K562 (cell line): ENCODE results near the gene TYRO3. TPM values are rescaled to one million over a fixed set of nuclear protein-coding genes. Genes with fewer than 3 reads are reported as not detected.

ENCODE experiments used
- ADNP ChIP-seq: fragments of 200-800 bp; sonication (Bioruptor generic); IDR thresholded peaks from 2 replicates; pipeline ENCODE4 v1.6.1; 2016; ENCODE audit warnings: missing genetic modification characterization, missing compliant biosample characterization
- BCOR ChIP-seq: fragments of 450-650 bp; IDR thresholded peaks from 2 replicates; pipeline ENCODE4 v1.6.1; 2016
- DIDO1 ChIP-seq: fragments of 450-650 bp; IDR thresholded peaks from 2 replicates; pipeline ENCODE4 v1.6.1; 2016; ENCODE audit warnings: low read depth, missing biosample characterization, missing genetic modification characterization
- MLLT1 ChIP-seq, 2 experiments: fragments of 450-650 bp; IDR thresholded peaks; 2 replicates each; pipeline ENCODE4 v1.6.1; 2016
- MTA2 ChIP-seq: fragments of 450-650 bp; IDR thresholded peaks from 2 replicates; pipeline ENCODE4 v1.6.1; 2016; ENCODE audit warnings: low read depth
- NFRKB ChIP-seq: fragments of 450-650 bp; IDR thresholded peaks from 2 replicates; pipeline ENCODE4 v1.6.1; 2016; ENCODE audit warnings: low read depth
- PHB ChIP-seq: fragments of 250-450 bp; sonication (Bioruptor Pico); IDR thresholded peaks from 2 replicates; pipeline ENCODE4 v1.5.0; 2021
- POLR2B ChIP-seq: fragments of 450-650 bp; IDR thresholded peaks from 2 replicates; pipeline ENCODE4 v1.6.1; 2018; ENCODE audit warnings: low read depth; ENCODE audit not compliant: partially characterized antibody
- PPARD ChIP-seq: fragments of 250-450 bp; sonication (Bioruptor Pico); IDR thresholded peaks from 2 replicates; pipeline ENCODE4 v1.8.0; 2022; ENCODE audit warnings: inconsistent platforms, mild to moderate bottlenecking, moderate library complexity
- ZNF146 ChIP-seq: IDR thresholded peaks from one replicate; pipeline ENCODE4 v1.6.1; 2018; ENCODE audit warnings: missing compliant biosample characterization; ENCODE audit not compliant: unreplicated experiment
- ZNF174 ChIP-seq: fragments of 250-450 bp; sonication (Bioruptor Pico); IDR thresholded peaks from 2 replicates; pipeline ENCODE4 v1.4.0; 2020; ENCODE audit warnings: mild to moderate bottlenecking
- ZNF707 ChIP-seq: fragments of 250-450 bp; sonication (Bioruptor Pico); conservative IDR thresholded peaks from 2 replicates; pipeline ENCODE4 v1.8.0; 2022; ENCODE audit warnings: inconsistent platforms, mild to moderate bottlenecking, moderate library complexity
- polyA plus RNA-seq, 8 experiments: library from polyadenylated mRNA; depleted of rRNA in 4 of 8; stranded (reverse) in 5 of 8; unstranded in 3 of 8; fragments of >200 nt; fragmentation: Nextera tagmentation in 2 of 8; fragmentation: Illumina TruSeq in 1 of 8; extraction: Ambion mirVana in 2 of 8; extraction: Trizol in 1 of 8; gene quantifications; 2 replicates each; pipeline versions ENCODE4 v1.2.1 to v1.2.3, GENCODE V29; 2011 to 2014; ENCODE audit warnings: inconsistent platforms in 1 of 8, missing spikeins in 1 of 8
- total RNA-seq, 7 experiments: library from RNA; depleted of rRNA in 6 of 7; stranded (reverse); fragments of >200 nt in 6 of 7; fragmentation: Illumina TruSeq in 2 of 7; extraction: Trizol in 2 of 7; gene quantifications; 2 replicates each; pipeline versions ENCODE4 v1.2.1 to v1.2.3, GENCODE V29; 2011 to 2021; ENCODE audit warnings: low replicate concordance in 1 of 7
- TF ChIP-seq, protein P1 (sequence below): fragments of 250-450 bp; sonication (Bioruptor Pico); IDR thresholded peaks from 2 replicates; pipeline ENCODE4 v1.5.0; 2021; ENCODE audit warnings: mild to moderate bottlenecking, borderline replicate concordance
- TF ChIP-seq, protein P2 (sequence below): fragments of 250-450 bp; sonication (Bioruptor Pico); IDR thresholded peaks from 2 replicates; pipeline ENCODE4 v1.4.0; 2020; ENCODE audit warnings: borderline replicate concordance
- TF ChIP-seq, protein P3 (sequence below): fragments of 450-650 bp; IDR thresholded peaks from 2 replicates; pipeline ENCODE4 v1.6.1; 2016
- TF ChIP-seq, protein P4 (sequence below): fragments of 250-450 bp; sonication (Bioruptor Pico); IDR thresholded peaks from 2 replicates; pipeline ENCODE4 v1.4.0; 2020; ENCODE audit warnings: mild to moderate bottlenecking, moderate library complexity

The TYRO3 gene
- total and polyA plus RNA-seq, 9 of the 15 experiments (the other 6 are each of a cell fraction or from before 2014, with no cell fraction given): 2.6 to 39.6 (median 18.6) TPM

GRCh38 chr15:41558400-41559238, at the start of gene TYRO3 (continued):
- TF ChIP-seq ZNF707 (no peak), POLR2B (no peak), MTA2 (no peak), NFRKB (no peak), PPARD (CRISPR knock-in tag) (no peak), PHB (no peak), ZNF174 (no peak), ZNF146 (CRISPR knock-in tag) (no peak), DIDO1 (no peak), ADNP (tag) (no peak), MLLT1 (IDR thresholded peaks at IDR 0.05) (0 out of 4 replicates have a peak, but pooled peaks of 1 of the 2 experiments have one; percentile 28), BCOR (no peak)
- TF ChIP-seq, protein P1, sequence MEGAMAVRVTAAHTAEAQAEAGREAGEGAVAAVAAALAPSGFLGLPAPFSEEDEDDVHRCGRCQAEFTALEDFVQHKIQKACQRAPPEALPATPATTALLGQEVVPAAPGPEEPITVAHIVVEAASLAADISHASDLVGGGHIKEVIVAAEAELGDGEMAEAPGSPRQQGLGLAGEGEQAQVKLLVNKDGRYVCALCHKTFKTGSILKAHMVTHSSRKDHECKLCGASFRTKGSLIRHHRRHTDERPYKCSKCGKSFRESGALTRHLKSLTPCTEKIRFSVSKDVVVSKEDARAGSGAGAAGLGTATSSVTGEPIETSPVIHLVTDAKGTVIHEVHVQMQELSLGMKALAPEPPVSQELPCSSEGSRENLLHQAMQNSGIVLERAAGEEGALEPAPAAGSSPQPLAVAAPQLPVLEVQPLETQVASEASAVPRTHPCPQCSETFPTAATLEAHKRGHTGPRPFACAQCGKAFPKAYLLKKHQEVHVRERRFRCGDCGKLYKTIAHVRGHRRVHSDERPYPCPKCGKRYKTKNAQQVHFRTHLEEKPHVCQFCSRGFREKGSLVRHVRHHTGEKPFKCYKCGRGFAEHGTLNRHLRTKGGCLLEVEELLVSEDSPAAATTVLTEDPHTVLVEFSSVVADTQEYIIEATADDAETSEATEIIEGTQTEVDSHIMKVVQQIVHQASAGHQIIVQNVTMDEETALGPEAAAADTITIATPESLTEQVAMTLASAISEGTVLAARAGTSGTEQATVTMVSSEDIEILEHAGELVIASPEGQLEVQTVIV (CRISPR knock-in tag): no peak
- TF ChIP-seq, protein P2, sequence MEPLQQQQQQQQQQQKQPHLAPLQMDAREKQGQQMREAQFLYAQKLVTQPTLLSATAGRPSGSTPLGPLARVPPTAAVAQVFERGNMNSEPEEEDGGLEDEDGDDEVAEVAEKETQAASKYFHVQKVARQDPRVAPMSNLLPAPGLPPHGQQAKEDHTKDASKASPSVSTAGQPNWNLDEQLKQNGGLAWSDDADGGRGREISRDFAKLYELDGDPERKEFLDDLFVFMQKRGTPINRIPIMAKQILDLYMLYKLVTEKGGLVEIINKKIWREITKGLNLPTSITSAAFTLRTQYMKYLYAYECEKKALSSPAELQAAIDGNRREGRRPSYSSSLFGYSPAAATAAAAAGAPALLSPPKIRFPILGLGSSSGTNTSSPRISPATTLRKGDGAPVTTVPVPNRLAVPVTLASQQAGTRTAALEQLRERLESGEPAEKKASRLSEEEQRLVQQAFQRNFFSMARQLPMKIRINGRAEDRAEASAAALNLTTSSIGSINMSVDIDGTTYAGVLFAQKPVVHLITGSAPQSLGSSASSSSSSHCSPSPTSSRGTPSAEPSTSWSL (CRISPR knock-in tag): no peak
- TF ChIP-seq, protein P3, sequence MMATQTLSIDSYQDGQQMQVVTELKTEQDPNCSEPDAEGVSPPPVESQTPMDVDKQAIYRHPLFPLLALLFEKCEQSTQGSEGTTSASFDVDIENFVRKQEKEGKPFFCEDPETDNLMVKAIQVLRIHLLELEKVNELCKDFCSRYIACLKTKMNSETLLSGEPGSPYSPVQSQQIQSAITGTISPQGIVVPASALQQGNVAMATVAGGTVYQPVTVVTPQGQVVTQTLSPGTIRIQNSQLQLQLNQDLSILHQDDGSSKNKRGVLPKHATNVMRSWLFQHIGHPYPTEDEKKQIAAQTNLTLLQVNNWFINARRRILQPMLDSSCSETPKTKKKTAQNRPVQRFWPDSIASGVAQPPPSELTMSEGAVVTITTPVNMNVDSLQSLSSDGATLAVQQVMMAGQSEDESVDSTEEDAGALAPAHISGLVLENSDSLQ: no peak
- TF ChIP-seq, protein P4, sequence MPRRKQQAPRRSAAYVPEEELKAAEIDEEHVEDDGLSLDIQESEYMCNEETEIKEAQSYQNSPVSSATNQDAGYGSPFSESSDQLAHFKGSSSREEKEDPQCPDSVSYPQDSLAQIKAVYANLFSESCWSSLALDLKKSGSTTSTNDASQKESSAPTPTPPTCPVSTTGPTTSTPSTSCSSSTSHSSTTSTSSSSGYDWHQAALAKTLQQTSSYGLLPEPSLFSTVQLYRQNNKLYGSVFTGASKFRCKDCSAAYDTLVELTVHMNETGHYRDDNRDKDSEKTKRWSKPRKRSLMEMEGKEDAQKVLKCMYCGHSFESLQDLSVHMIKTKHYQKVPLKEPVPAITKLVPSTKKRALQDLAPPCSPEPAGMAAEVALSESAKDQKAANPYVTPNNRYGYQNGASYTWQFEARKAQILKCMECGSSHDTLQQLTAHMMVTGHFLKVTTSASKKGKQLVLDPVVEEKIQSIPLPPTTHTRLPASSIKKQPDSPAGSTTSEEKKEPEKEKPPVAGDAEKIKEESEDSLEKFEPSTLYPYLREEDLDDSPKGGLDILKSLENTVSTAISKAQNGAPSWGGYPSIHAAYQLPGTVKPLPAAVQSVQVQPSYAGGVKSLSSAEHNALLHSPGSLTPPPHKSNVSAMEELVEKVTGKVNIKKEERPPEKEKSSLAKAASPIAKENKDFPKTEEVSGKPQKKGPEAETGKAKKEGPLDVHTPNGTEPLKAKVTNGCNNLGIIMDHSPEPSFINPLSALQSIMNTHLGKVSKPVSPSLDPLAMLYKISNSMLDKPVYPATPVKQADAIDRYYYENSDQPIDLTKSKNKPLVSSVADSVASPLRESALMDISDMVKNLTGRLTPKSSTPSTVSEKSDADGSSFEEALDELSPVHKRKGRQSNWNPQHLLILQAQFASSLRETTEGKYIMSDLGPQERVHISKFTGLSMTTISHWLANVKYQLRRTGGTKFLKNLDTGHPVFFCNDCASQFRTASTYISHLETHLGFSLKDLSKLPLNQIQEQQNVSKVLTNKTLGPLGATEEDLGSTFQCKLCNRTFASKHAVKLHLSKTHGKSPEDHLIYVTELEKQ (CRISPR knock-in tag): no peak
